ENCODE results near the gene PDZD7. TPM values are rescaled to one million over a fixed set of nuclear protein-coding genes. Genes with fewer than 3 reads are reported as not detected.

PDZD7 gene
- total and polyA plus RNA-seq, 4 donors: 0.06 to 0.09 (median 0.07) TPM; not detected in 1

DNA sequence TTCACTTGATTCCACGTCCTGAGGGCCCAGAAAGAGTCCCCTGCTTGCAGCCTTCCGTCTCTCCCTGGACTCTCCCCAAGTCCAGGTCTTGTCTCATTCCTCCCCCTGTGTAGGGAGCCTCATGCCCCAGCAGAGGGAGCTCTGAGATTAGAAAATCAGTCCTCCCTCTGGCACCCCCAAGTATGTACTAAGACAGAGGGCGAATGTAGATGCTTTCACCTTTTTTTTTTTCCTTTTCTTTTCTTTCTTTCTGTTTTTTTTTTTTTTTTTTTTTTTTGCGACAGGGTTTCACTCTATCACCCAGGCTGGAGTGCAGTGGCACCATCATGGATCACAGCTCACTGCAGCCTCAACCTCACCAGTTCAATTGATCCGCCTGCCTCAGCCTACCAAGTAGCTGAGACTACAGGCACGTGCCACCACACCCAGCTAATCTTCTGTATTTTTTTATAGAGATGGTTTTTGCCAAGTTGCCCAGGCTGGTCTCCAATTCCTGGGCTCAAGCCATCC lies 10.4 kb upstream of the PDZD7 start (continued):
- TF ChIP-seq, protein P1, sequence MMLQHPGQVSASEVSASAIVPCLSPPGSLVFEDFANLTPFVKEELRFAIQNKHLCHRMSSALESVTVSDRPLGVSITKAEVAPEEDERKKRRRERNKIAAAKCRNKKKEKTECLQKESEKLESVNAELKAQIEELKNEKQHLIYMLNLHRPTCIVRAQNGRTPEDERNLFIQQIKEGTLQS (IDR thresholded peaks at IDR 0.05): no peak

DNA sequence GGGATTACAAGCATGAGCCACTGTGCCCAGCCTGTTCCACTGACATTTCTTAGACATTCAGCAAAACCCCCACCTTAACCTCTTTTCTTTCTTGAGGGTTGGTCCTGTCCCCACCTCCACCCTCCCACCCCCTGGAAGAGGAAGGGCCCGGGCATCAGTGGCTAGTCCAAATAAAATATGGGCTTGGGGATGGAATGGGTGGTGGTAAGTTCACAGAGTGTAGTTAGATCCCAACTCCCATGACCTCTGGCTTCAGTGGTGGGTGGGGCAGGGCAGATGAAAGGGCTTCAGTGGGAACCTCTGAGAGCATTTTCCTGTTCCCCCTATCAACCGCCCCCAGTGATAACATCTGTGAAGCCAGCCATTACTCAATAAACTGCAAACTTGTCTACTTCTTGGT lies 9.9 kb upstream of the PDZD7 start:
- H3K4me3 ChIP-seq (ENCODE audit: low read depth in 1 of 3, low read length in 3 of 3): no peak overlapping the region
- H3K27me3 ChIP-seq (ENCODE audit: control insufficient read depth in 4 of 4, insufficient read depth in 4 of 4, low read length in 3 of 4): no peaks in the 10 kb centered on the region
- H3K4me1 ChIP-seq (ENCODE audit: control insufficient read depth in 4 of 4, insufficient read depth in 4 of 4, low read length in 3 of 4): peaks cover 2 to 15% (median 10%) of the 10 kb centered on the region in 4 donors
- TF ChIP-seq FOXA1 (IDR thresholded peaks at IDR 0.05) (no peak), TAF1 (conservative IDR thresholded peaks at IDR 0.05) (no peak), GABPA (IDR thresholded peaks at IDR 0.05 in 1 of 2, conservative IDR thresholded peaks at IDR 0.05 in 1 of 2) (no peak), JUND (IDR thresholded peaks at IDR 0.05) (no peak), RAD21 (IDR thresholded peaks at IDR 0.05) (no peak), FOXA2 (IDR thresholded peaks at IDR 0.05) (no peak), RXRA (IDR thresholded peaks at IDR 0.05) (no peak), YY1 (IDR thresholded peaks at IDR 0.05) (no peak), HNF4G (IDR thresholded peaks at IDR 0.05) (no peak), SP1 (IDR thresholded peaks at IDR 0.05) (no peak), NR2F2 (IDR thresholded peaks at IDR 0.05) (no peak), EGR1 (IDR thresholded peaks at IDR 0.05; ENCODE audit: low read depth in 2 of 2) (no peak), HNF4A (conservative IDR thresholded peaks at IDR 0.05) (no peak)
- TF ChIP-seq, protein P2, sequence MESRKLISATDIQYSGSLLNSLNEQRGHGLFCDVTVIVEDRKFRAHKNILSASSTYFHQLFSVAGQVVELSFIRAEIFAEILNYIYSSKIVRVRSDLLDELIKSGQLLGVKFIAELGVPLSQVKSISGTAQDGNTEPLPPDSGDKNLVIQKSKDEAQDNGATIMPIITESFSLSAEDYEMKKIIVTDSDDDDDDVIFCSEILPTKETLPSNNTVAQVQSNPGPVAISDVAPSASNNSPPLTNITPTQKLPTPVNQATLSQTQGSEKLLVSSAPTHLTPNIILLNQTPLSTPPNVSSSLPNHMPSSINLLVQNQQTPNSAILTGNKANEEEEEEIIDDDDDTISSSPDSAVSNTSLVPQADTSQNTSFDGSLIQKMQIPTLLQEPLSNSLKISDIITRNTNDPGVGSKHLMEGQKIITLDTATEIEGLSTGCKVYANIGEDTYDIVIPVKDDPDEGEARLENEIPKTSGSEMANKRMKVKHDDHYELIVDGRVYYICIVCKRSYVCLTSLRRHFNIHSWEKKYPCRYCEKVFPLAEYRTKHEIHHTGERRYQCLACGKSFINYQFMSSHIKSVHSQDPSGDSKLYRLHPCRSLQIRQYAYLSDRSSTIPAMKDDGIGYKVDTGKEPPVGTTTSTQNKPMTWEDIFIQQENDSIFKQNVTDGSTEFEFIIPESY (IDR thresholded peaks at IDR 0.05): no peak
- TF ChIP-seq, protein P1 (IDR thresholded peaks at IDR 0.05): no peak
- TF ChIP-seq, protein P3, sequence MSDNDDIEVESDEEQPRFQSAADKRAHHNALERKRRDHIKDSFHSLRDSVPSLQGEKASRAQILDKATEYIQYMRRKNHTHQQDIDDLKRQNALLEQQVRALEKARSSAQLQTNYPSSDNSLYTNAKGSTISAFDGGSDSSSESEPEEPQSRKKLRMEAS (IDR thresholded peaks at IDR 0.05): no peak
- TF ChIP-seq, protein P4, sequence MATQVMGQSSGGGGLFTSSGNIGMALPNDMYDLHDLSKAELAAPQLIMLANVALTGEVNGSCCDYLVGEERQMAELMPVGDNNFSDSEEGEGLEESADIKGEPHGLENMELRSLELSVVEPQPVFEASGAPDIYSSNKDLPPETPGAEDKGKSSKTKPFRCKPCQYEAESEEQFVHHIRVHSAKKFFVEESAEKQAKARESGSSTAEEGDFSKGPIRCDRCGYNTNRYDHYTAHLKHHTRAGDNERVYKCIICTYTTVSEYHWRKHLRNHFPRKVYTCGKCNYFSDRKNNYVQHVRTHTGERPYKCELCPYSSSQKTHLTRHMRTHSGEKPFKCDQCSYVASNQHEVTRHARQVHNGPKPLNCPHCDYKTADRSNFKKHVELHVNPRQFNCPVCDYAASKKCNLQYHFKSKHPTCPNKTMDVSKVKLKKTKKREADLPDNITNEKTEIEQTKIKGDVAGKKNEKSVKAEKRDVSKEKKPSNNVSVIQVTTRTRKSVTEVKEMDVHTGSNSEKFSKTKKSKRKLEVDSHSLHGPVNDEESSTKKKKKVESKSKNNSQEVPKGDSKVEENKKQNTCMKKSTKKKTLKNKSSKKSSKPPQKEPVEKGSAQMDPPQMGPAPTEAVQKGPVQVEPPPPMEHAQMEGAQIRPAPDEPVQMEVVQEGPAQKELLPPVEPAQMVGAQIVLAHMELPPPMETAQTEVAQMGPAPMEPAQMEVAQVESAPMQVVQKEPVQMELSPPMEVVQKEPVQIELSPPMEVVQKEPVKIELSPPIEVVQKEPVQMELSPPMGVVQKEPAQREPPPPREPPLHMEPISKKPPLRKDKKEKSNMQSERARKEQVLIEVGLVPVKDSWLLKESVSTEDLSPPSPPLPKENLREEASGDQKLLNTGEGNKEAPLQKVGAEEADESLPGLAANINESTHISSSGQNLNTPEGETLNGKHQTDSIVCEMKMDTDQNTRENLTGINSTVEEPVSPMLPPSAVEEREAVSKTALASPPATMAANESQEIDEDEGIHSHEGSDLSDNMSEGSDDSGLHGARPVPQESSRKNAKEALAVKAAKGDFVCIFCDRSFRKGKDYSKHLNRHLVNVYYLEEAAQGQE (IDR thresholded peaks at IDR 0.05): no peak
- TF ChIP-seq, protein P5, sequence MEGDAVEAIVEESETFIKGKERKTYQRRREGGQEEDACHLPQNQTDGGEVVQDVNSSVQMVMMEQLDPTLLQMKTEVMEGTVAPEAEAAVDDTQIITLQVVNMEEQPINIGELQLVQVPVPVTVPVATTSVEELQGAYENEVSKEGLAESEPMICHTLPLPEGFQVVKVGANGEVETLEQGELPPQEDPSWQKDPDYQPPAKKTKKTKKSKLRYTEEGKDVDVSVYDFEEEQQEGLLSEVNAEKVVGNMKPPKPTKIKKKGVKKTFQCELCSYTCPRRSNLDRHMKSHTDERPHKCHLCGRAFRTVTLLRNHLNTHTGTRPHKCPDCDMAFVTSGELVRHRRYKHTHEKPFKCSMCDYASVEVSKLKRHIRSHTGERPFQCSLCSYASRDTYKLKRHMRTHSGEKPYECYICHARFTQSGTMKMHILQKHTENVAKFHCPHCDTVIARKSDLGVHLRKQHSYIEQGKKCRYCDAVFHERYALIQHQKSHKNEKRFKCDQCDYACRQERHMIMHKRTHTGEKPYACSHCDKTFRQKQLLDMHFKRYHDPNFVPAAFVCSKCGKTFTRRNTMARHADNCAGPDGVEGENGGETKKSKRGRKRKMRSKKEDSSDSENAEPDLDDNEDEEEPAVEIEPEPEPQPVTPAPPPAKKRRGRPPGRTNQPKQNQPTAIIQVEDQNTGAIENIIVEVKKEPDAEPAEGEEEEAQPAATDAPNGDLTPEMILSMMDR (IDR thresholded peaks at IDR 0.05; ENCODE audit: low read depth, low read length, missing input control): no peak
- H3K36me3 ChIP-seq (ENCODE audit: control insufficient read depth in 4 of 4, insufficient read depth in 3 of 4, low read depth in 1 of 4, low read length in 3 of 4): peaks cover 0 to 19% (median 4%) of the 10 kb centered on the region in 4 donors
- no peak for DNase-seq (ENCODE audit: low spot score)
- no peak overlapping the region for H3K27ac ChIP-seq (ENCODE audit: low read depth in 1 of 2, low read length in 2 of 2)
- no peaks in the 10 kb centered on the region for H3K9me3 ChIP-seq (ENCODE audit: control insufficient read depth in 4 of 4, low read length in 3 of 4)
- WGBS: 59% methylated on average over 2 of the region's 2 CpGs
- no peak overlapping the region for H3K9ac ChIP-seq (ENCODE audit: low read depth in 1 of 2, low read length in 2 of 2)
